Measurements from ENCODE around the gene VIPR2.

Gene VIPR2

GRCh38 chr7:159026271-159027055 lies 118.2 kb downstream of the VIPR2 start:
- DNase-seq (ENCODE audit: low read depth in 2 of 2): no peak

GRCh38 chr7:159025161-159025779 lies 119.4 kb downstream of the VIPR2 start:
- no peak for DNase-seq (ENCODE audit: low read depth in 2 of 2)

- no peak for DNase-seq (ENCODE audit: low read depth in 2 of 2)
Observed at GRCh38 chr7:159024280-159024951, 120.3 kb downstream of the VIPR2 start.

DNA sequence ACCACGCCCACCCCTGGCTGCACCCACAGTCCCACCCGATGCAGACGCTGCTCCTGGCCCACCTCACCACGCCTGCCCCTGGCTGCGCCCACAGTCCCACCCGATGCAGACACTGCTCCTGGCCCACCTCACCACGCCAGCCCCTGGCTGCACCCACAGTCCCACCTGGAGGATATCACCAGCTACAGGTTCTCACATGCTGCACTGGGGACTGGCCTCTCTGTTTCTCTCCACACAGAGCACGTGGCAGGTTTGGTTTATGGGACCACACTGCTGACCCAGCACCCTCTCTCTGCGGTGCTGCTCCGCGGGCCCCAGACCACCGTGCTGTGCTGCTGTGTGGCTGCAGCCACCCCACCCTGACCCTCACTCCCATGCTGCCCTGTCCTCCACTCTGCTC lies 120.9 kb downstream of the VIPR2 start:
- DNase-seq (ENCODE audit: low read depth in 2 of 2): no peak

GRCh38 chr7:159023206-159023605 lies 121.5 kb downstream of the VIPR2 start:
- no peak for DNase-seq (ENCODE audit: low read depth in 2 of 2)

DNA sequence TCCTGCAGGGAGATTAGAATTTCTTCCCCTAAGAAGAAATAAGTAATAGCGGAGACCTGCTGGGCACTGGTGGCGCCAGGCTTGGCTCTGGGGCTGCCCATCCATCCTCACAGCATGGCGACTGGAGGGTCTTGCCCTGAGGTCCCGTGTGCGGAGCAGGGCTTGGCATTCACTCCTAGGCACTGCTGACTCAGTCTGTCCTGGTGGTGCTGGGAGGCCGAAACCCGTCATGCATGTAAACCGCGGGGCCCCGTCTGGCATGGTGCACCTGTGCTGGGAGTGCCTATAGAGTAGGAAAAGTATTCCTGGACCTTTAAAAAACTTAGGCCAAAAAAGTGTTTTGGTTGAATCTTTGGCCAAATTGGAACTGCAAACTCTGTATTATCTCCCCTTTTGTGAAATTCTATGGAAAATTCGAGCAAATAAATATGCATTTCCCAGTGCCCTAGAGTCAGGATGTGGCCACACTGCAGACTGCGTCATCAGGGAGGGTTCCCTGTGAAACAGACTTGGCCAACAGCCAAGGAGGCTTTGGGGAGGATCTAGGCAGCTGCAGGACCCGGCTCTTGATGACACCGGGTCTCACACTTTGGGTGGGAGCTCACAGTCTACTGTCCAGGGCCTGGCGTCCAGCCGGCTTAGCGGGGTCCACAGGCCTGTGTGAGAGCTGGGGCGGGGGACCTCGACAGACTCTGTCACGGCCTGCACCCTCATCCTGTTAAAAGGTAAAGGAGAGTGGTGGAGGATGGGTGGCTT lies 122.3 kb downstream of the VIPR2 start:
- DNase-seq (ENCODE audit: low read depth in 2 of 2): no peak

DNA sequence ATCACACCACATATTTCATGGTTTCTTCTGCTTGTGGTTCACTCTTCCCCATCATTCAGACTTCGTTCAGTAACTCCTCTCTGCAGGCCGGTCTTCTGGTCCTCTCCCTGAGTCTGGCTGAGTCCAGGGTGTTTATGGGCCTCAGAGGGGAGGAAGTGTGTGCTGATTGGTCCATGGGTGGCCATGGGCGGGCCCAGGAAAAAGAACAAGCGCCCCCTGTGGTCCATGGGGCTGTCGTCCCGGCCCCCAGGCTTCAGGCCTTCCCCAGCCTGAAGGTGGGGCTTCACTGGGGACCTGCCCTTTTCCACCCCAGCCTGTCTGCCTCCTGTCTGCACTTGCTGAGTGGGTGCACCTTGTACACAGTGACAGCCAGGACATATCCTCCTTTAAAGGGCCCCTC lies 123.7 kb downstream of the VIPR2 start:
- no peak for DNase-seq (ENCODE audit: low read depth in 2 of 2)

DNA sequence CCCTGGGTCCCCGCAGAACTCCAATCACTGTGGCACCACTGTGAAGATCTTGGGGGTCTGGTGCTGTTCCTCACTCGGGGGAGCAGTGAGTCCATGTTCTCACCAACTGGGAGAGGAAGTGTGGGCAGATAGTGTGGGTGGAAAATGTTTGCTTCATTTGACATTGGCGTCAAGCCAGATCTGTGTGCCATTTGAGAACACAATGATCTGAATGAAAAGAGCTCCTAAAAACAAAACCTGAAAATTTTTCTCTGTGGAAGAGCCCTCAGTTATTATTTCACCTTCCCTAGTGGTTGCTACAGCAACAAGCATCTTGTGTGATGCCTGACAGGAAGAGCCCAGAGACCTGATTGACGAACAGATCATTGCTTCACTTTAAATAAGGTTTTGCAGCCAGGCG lies 125.6 kb downstream of the VIPR2 start:
- DNase-seq (ENCODE audit: low read depth in 2 of 2): no peak

DNA sequence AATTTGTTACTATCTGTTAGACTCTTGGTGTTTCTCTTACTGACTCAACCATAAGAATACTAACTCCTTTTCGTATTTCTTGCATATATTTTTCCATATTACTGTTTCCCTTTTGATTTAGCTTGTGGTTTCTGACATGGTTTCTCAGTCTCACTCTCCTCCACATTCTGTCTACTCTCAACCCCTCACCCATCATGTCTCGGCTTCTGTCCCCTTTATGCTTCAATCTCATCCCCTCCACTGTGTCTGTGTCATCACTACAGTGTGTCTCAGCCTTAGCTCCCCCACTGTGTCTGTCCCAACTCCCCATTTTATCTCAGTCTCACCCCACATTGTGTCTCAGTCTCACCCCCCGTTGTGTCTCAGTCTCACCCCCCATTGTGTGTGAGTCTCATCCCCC lies 126.9 kb downstream of the VIPR2 start:
- DNase-seq (ENCODE audit: low read depth in 2 of 2): no peak

DNA sequence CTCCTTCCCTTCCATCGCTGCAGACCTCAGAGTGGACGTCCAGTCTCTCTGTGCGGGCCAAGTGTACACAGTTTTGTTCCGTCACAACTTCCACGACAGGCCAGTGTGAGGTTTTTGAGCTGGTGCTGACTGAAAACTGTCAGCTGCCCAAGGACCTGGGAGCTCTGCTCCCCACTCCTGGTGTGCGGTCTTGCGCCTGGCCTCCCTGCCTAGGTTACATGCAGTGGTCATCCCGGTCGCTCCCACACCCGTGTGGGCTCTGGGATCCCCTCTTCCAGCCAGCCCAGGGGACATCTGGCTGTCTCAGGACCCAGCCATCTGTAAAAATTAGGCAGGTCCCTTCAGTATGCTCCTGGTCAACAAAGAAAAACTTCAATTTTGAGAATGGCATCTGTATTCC lies 127.5 kb downstream of the VIPR2 start:
- DNase-seq (ENCODE audit: low read depth in 2 of 2): no peak

DNA sequence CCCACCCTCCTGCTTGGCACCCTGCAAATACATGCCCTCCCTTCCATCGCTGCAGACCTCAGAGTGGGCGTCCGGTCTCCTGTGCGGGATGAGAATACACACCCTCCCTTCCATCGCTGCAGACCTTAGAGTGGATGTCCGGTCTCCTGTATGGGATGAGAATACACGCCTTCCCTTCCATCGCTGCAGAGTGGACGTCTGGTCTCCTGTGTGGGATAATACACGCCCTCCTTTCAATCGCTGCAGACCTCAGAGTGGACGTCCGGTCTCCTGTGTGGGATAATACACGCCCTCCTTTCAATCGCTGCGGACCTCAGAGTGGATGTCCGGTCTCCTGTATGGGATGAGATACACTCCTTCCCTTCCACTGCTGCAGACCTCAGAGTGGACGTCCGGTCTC lies 128.1 kb downstream of the VIPR2 start:
- DNase-seq (ENCODE audit: low read depth in 2 of 2): no peak

DNA sequence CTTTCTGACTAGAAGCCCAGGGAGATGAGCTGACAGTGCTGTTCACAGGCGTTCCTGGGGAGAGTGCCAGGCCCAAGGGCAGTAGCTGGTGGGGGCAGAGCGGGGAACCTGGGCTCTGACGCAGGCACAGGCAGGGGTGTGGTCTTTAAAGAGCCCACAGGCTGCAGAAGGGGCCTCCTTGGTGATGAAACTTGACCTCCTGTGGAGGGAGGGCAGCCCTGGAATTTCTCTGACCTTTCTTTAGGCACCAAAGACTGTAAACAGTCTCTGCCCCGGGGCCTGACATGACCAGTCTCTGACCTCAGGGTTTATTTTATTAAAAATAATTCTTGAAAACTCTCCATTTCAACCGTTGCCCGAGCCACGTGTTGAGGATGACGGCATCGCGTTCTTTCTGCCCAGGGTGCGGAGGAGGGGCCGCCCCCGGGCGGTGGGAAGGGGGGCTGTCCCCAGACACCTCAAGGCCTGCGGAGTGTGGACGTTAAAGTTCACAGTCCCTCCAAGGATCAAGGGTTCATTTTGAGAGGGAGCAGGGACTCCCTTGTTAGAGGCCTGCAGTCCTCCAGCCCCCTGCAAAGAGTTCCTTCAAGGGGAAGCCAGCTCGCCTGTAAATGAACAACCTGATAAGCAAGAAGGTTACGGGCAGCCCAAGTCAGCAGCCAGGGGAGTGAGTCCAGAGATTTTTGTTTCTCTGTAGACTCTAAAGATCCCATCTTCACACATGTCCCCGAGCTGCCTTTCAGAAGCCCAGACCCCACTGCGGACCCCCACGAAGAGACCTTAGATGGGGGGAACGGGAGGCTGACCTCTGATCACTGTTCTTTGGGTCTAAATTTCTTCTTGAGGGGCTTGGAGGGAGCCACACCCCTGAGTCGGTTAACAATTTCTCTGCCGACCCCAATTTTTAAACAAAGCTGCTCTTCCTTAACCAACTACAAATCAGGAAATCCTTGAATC lies 128.9 kb downstream of the VIPR2 start:
- DNase-seq (ENCODE audit: low read depth in 2 of 2): no peak

- DNase-seq (ENCODE audit: low read depth in 2 of 2): no peak
Observed at GRCh38 chr7:159015081-159015453, 129.6 kb downstream of the VIPR2 start.

- no peak for DNase-seq (ENCODE audit: low read depth in 2 of 2)
Observed at GRCh38 chr7:159014297-159015062, 130.2 kb downstream of the VIPR2 start.

DNA sequence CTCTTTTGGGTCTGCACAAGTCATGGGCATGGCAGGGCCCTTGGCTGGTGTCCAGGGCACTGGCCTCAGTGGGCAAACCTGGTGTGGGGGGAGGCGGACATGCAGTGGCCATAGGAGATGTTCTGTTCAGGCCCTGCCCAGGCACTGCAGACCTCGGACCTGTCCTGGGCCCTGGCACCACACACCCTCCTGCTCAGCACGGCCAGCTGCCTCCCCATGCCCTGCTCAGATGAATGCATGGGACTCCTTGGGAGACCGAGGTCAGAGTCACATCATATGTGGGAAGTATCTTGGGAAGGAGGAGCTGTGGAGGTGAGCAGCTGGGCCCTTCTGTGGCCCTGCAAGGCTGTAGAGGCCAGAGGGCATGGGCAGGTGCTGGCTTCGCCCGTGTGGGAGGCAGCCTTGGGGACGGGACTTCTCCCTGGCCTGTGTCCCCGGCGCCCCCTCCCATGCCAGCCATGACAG lies 130.8 kb downstream of the VIPR2 start:
- no peak for DNase-seq (ENCODE audit: low read depth in 2 of 2)

GRCh38 chr7:159013181-159013690 lies 131.4 kb downstream of the VIPR2 start:
- no peak for DNase-seq (ENCODE audit: low read depth in 2 of 2)

GRCh38 chr7:159012353-159013069 lies 132.2 kb downstream of the VIPR2 start:
- DNase-seq (ENCODE audit: low read depth in 2 of 2): no peak

- no peak for DNase-seq (ENCODE audit: low read depth in 2 of 2)
Observed at GRCh38 chr7:159011722-159012022, 133.0 kb downstream of the VIPR2 start.

GRCh38 chr7:159010937-159011721 lies 133.5 kb downstream of the VIPR2 start:
- no peak for DNase-seq (ENCODE audit: low read depth in 2 of 2)

All from fibroblast of skin of left quadriceps (primary cell).